OCI-LY1 (cell line): ENCODE results near the gene HELLS.
"Not testable (repeated sequence)": the region's sequence is repeated elsewhere in the genome, so short reads cannot be mapped to it uniquely, and the experiment has no call there.

Source experiments
- H2AFZ ChIP-seq: fragments of 200-600 bp; sonication (generic), shearing (Covaris generic); 2 replicates; pipeline ENCODE4 v1.6.0; 2014; ENCODE audit warnings: antibody characterized with exemption, mild to moderate bottlenecking, low read length
- H3F3A ChIP-seq: fragments of 200-600 bp; sonication (generic), shearing (Covaris generic); 2 replicates; pipeline ENCODE4 v1.6.0; 2014; ENCODE audit warnings: mild to moderate bottlenecking, antibody characterized with exemption, low read length, moderate library complexity; ENCODE audit not compliant: insufficient read depth
- H3K27ac ChIP-seq: fragments of 200-600 bp; sonication (generic); 2 replicates; pipeline ENCODE4 v1.5.1; 2014; ENCODE audit warnings: low read length, mixed run types, mild to moderate bottlenecking, low read depth; ENCODE audit not compliant: poor library complexity, severe bottlenecking
- H3K27me3 ChIP-seq: fragments of 200-600 bp; sonication (generic); 2 replicates; pipeline ENCODE4 v1.6.0; 2014; ENCODE audit warnings: antibody characterized with exemption, mild to moderate bottlenecking, low read length, moderate library complexity; ENCODE audit not compliant: insufficient read depth
- H3K36me3 ChIP-seq: fragments of 200-600 bp; sonication (generic); 2 replicates; pipeline ENCODE4 v1.6.1; 2014; ENCODE audit warnings: mild to moderate bottlenecking, antibody characterized with exemption, low read length, moderate library complexity, mixed read lengths; ENCODE audit not compliant: insufficient read depth
- H3K4me1 ChIP-seq: fragments of 200-600 bp; sonication (generic); 2 replicates; pipeline ENCODE4 v1.5.1; 2014; ENCODE audit warnings: mild to moderate bottlenecking, low read length, moderate library complexity; ENCODE audit not compliant: insufficient read depth, severe bottlenecking
- H3K4me2 ChIP-seq: fragments of 200-600 bp; sonication (generic), shearing (Covaris generic); 2 replicates; pipeline ENCODE4 v1.6.1; 2014; ENCODE audit warnings: low read length
- H3K4me3 ChIP-seq: fragments of 200-600 bp; sonication (generic); 2 replicates; pipeline ENCODE4 v1.5.1; 2014; ENCODE audit warnings: low read length, low read depth, mild to moderate bottlenecking, mixed read lengths; ENCODE audit not compliant: poor library complexity, severe bottlenecking
- H3K79me2 ChIP-seq: fragments of 200-600 bp; shearing (Covaris generic); 2 replicates; pipeline ENCODE4 v1.6.1; 2016; ENCODE audit warnings: mixed run types, low read length, mixed read lengths; ENCODE audit not compliant: insufficient read depth
- H3K9ac ChIP-seq: fragments of 200-600 bp; sonication (generic), shearing (Covaris generic); 2 replicates; pipeline ENCODE4 v1.6.1; 2014; ENCODE audit warnings: mild to moderate bottlenecking, low read length, mixed read lengths
- H3K9me2 ChIP-seq: fragments of 200-600 bp; sonication (generic), shearing (Covaris generic); 2 replicates; pipeline ENCODE4 v1.6.1; 2014; ENCODE audit warnings: low read depth, mild to moderate bottlenecking, low read length, mixed read lengths
- H3K9me3 ChIP-seq: fragments of 200-600 bp; shearing (Covaris generic); 2 replicates; pipeline ENCODE4 v1.6.1; 2014; ENCODE audit warnings: low read length, mixed read lengths
- H4K20me1 ChIP-seq: fragments of 200-600 bp; sonication (generic), shearing (Covaris generic); 2 replicates; pipeline ENCODE4 v1.6.0; 2016; ENCODE audit warnings: mild to moderate bottlenecking, low read length; ENCODE audit not compliant: insufficient read depth
- CTCF ChIP-seq: fragments of 200-600 bp; sonication (generic), shearing (Covaris generic); IDR thresholded peaks from 2 replicates; pipeline ENCODE4 v1.5.1; 2017; ENCODE audit warnings: mild to moderate bottlenecking, antibody characterized with exemption, low read length, moderate library complexity, mixed read lengths
- EZH2 ChIP-seq: fragments of 200-600 bp; sonication (generic), shearing (Covaris generic); IDR thresholded peaks from 2 replicates; pipeline ENCODE4 v1.8.0; 2017; ENCODE audit warnings: borderline replicate concordance, mixed run types, mild to moderate bottlenecking, antibody characterized with exemption, low read length, moderate library complexity, mixed read lengths

Gene HELLS

GRCh38 chr10:94549221-94549620 is 3.6 kb downstream of the HELLS start:
- Histone ChIP-seq H4K20me1 (no peaks in the 10 kb centered on the region), H3K4me3 (no peak overlapping the region), H3K27ac (no peak overlapping the region), H3F3A (no peaks in the 10 kb centered on the region), H3K36me3 (peaks cover 44% of the 10 kb centered on the region), H3K27me3 (no peaks in the 10 kb centered on the region), H3K9me2 (no peaks in the 10 kb centered on the region), H3K4me2 (no peak overlapping the region; the same call in 1 of the 2 replicates), H3K4me1 (peaks cover 22% of the 10 kb centered on the region), H3K79me2 (peaks cover 42% of the 10 kb centered on the region), H2AFZ (no peak overlapping the region), H3K9me3 (no peaks in the 10 kb centered on the region), H3K9ac (no peak overlapping the region)
- TF ChIP-seq EZH2 (no peak), CTCF (no peak)

- not testable (repeated sequence) for H3F3A ChIP-seq, H2AFZ ChIP-seq, H3K79me2 ChIP-seq, H3K27ac ChIP-seq, H3K9me2 ChIP-seq, H3K4me2 ChIP-seq, H4K20me1 ChIP-seq, H3K9me3 ChIP-seq, H3K4me3 ChIP-seq, H3K4me1 ChIP-seq, H3K27me3 ChIP-seq, H3K9ac ChIP-seq
- peaks cover 61% of the 10 kb centered on the region for H3K36me3 ChIP-seq
Observed at GRCh38 chr10:94567714-94568307, 22.2 kb downstream of the HELLS start.

- Histone ChIP-seq H2AFZ (no peak overlapping the region), H3K36me3 (peaks cover 62% of the 10 kb centered on the region)
- TF ChIP-seq CTCF (no peak), EZH2 (no peak)
Observed at GRCh38 chr10:94571081-94571480, 25.5 kb downstream of the HELLS start.

GRCh38 chr10:94571528-94571927 is 25.9 kb downstream of the HELLS start:
- Histone ChIP-seq H3K36me3 (peaks cover 61% of the 10 kb centered on the region), H3F3A (no peaks in the 10 kb centered on the region), H3K27ac (no peak overlapping the region), H3K9ac (no peak overlapping the region), H3K4me2 (no peak overlapping the region), H3K79me2 (no peaks in the 10 kb centered on the region), H3K9me2 (no peaks in the 10 kb centered on the region), H3K4me3 (no peak overlapping the region), H3K9me3 (no peaks in the 10 kb centered on the region), H4K20me1 (no peaks in the 10 kb centered on the region), H2AFZ (no peak overlapping the region), H3K27me3 (no peaks in the 10 kb centered on the region), H3K4me1 (no peaks in the 10 kb centered on the region)
- TF ChIP-seq CTCF, result no peak
- no peak for TF ChIP-seq EZH2

More at GRCh38 chr10:94571081-94571480, 25.5 kb downstream of the HELLS start:
- Histone ChIP-seq H3K4me2 (no peak overlapping the region), H4K20me1 (no peaks in the 10 kb centered on the region), H3K9ac (no peak overlapping the region), H3K4me1 (no peaks in the 10 kb centered on the region), H3K4me3 (no peak overlapping the region), H3K79me2 (no peaks in the 10 kb centered on the region), H3K9me2 (no peaks in the 10 kb centered on the region), H3K27ac (no peak overlapping the region), H3K9me3 (no peaks in the 10 kb centered on the region), H3F3A (no peaks in the 10 kb centered on the region), H3K27me3 (no peaks in the 10 kb centered on the region)
